ENCODE measurements around the gene STK35.

Gene STK35

DNA sequence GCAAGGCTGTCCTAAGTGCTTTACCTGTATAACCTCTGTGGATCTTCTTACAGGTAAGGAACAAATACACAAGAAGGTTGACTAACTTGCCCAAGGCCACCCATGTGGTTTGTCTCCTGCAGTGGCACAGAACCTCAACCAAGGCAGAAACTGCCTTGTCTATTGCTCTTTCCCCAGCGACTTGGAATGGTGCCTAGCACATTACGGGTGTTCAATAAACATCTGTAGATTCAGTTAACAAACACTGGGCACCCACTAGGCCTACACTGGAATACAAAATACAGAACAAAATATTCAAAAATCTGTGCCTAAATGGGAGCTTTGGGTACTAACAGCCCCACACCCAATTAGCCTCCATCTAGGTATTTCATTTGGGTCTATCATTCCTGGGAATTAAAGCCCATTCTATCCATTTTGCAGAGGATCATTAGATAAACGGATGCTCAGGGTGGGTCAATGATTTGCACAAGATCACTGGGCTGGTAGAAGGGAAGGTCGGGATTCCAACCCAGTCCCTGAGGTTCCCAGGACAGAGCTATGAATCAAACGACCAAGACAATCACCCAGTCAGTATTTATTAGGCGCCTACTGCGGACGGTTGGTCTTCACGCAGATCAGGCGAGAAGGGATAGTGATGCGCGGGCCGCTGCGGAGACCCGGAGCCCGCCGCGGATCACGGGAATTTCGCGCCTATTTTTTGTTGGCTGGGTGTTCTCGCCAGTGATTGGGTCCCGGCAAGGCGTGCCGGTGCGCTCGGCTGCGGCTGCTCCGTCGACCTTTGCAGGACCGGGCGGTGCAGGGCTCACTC lies at the start of gene STK35:
Gene STK35 (plus strand): TSS at position 771 of the 808 bp plus-strand sequence. CDS start 55 bp downstream, outside the sequence.
- peak; percentile 90 for DNase-seq

- DNase-seq: no peak
These were observed 49.7 kb upstream of the STK35 start for GRCh38 chr20:2051946-2052345.

DNA sequence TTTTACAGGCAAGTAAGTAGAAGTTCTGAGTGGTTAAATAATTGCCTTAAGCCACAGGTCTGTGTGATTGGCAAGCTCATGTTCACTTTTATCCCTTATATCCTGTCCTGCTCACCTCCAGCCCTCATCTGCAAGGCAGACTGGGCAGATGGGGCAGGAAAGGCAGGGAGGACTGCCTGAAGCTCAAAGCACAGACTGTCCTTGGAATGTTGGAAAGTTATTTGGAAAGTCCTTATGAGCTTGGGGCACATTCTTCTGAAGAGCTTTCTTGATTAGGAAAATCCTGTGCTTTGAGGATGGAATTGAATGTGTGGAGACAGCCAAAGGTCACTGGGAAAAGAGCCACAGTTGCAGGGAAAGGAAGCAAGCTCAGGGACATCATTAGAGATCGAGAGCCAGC lies 48.9 kb upstream of the STK35 start:
- DNase-seq: no peak

DNA sequence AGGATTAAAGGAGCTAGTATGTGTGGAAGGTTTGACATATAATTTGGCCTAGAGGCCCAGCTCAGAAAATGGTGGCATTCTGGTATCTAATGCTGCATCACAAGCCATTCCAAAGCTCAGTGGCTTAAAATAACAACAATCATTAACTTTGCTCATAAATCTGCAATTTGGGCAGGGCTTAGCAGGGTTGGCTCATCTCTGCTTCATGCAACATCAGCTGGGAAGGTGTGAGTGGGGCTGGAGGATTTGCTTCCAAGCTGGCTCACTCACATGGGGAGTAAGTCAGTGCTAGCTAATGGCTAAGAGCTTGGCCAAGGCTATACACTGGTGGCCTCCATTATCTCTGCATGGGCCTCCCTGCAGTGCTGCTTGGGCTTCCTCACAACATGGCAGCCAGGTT lies 48.0 kb upstream of the STK35 start:
- DNase-seq: no peak

GRCh38 chr20:2054911-2055310 lies 46.7 kb upstream of the STK35 start:
- DNase-seq: no peak

DNA sequence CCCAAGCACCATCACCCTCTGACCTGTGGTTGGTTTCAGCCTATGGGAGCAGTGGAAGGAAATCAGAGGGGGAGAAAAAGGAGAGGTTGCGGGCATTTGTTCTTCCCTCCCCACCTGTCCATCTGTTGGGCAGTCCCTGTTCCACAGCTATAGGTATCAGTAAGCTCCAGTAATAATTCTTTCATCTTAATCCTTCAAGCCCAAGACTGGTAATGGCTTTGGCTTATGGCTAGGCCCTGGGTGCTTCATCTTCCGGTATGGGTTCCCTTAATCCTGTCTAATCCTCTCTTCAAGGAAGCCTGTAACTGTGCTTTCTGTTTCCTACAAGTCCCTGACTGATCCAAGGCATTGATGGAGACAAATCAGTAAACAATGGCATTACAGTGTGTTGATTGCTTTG lies 42.2 kb upstream of the STK35 start:
- DNase-seq: no peak

DNA sequence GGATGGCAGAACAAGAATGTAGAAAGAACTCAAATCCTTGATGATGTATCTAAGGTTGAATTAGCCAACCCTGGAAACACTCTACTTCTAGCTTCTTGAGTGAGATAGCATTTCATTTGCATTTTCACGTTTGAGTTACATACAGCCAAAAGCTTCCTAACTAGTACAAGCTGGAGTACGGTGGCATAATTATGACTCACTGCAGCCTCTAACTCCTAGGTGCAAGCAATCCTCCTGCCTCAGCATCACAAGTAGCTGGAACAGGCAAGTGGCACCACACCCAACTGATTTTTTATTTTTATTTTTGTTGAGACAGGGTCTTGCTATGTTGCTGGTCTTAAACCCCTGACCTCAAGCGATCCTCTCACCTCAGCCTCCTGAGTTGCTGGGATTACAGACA lies 36.5 kb upstream of the STK35 start:
- DNase-seq: no peak

GRCh38 chr20:2066461-2067122 lies 35.0 kb upstream of the STK35 start:
- DNase-seq: no peak

- DNase-seq: no peak
These were observed 20.9 kb upstream of the STK35 start for GRCh38 chr20:2080532-2081224.

DNA sequence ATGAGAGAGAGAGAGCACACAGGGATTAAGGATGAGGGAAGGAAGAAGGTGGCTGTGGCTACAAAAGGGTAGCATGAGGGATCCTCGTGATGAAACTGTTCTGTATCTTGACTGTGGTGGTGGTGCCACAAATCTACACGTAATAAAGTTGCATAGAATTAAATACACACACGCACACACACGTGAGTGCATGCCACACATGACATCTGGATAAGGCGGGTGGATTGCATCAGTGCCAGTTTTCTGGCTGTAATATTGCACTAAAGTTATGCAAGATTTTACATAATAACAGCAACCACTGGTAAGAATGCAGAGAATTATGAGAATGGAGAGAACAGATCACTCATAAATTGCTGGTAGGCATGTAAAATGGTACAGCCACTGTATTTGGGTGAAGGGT lies 16.9 kb upstream of the STK35 start:
- DNase-seq: no peak

GRCh38 chr20:2086177-2086979 lies 15.2 kb upstream of the STK35 start:
- DNase-seq: no peak

DNA sequence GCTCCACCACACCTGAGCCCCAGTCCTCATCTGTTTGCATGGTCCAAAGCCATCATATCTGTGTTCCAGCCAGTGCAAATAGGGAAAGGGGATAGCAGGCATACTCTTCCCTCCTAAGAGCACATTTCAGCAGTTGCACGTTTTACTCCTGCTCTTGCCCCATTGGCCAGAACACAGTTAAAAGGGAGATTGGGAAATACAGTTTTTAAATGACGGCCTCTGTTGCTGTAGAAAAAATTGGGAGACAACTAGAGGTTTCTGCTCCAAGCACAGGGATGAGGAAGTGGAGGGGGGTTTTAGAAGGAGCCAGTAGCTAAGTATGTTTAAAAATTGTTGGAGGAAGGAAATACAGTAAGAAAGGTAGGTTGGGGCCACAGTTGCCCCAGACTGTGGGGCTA lies 14.6 kb upstream of the STK35 start:
- DNase-seq: no peak

DNA sequence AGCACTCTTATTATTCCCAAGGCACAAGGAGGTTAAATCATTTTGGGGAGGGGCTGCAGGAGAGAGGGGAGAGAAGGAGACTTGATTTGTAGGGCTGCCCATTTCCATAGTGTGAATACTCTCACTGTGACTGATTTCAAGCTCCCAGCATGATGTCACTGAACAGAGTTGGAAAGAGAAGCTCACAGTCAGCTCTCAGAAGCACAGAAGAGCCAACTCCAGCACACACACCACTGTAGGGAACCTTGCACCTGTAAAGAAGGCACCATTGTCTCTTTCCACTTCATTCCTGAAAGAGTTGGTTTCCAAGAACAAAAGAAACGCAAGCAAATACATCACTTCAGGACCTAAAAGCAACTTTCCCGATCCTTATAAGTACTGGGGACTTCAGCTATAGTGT lies 12.7 kb upstream of the STK35 start:
- DNase-seq: no peak

DNA sequence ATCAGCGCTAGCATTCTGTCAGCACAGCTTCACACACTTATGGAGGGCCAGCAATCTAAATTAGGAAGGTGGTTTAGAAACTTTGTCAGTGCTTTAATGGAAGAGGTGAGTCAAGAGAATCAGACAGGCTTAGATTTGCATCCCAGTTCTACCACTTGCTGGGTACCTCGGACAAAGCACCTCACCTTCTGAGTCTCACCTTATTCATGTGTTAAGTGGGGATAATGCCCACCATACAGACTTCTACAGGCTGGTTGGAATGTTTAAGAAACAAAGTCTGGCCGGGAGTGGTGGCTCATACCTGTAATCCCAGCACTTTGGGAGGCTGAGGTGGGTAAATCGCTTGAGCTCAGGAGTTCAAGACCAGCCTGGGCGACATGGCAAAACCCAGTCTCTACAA lies 12.2 kb upstream of the STK35 start:
- no peak for DNase-seq

DNA sequence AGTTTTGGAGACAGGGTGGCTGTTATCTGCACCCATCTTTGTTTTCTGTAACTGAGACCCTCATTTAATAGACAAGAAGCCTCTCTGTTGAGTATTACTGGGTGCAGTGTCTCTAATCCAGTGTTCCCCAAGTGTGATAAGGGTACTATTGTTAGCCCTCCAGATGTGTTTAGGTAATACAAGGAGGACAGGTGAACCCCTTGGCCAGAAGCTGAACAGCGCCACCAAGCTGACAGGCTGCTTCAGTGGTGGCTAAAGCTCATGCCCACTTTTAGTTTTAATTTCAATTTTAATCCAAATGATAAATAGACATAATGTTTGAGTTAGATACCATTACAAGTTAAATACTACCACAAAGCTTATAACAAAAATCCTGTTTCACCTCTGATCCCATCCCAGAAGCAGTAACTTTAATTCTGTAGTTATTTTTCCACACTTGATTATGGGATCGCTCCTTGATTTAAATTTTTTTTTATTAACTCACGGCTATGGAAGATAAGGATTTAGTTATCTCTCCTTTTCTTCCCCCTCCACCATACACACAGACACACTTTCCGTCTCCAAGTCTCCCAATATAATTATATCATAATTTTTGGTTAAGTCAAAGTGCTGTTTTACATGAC lies 8.4 kb upstream of the STK35 start:
- DNase-seq: peak; percentile 47

GRCh38 chr20:2093883-2094282 lies 7.7 kb upstream of the STK35 start:
- DNase-seq: no peak

DNA sequence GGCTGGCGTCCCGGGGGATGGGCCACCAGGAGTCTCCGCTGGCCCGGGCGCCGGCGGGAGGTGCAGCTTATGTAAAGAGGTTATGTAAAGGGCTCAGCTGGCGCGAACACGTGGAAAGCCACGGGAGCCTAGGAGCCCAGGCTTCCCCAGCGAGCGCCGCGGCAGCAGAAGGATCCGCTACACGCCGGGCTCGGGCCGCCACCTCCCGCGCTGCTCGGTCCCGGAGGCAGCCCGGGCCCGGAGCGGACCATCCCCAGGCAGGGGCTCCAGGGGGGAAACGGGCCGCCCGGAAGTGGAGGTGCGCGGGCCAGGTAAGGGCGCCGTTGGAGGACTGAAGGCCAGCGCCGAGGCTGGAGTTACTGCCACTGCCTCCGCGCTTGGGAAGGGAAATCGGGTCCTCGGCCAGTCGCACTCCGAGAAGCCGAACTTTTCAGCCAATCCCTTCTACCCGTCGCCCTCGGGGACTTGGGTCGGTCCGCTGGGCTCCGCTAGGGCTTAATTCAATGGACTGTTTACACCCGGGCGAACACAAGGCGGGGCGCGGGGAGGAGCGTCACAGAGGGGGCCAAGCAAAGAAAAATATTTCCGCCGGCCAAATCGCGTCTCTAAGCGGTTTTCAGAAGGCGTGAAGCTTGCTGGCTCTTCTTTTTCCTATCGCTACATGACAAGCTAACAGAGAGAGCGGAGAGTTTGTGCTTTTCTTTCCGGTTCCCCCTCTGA lies 398 bp downstream of the STK35 start:
- DNase-seq: peak; percentile 96

- DNase-seq: peak; percentile 96
These were observed 1.2 kb downstream of the STK35 start for GRCh38 chr20:2102585-2103460.

- no peak for DNase-seq
These were observed 2.0 kb downstream of the STK35 start for GRCh38 chr20:2103461-2104153.

- DNase-seq: no peak
These were observed 2.6 kb downstream of the STK35 start for GRCh38 chr20:2104236-2104635.

Measured in NCI-H2171 treated with DMSO at 0.1 percent for 48 hours (cell line).